ENCODE results near the gene TOP2B. TPM values are rescaled to one million over a fixed set of nuclear protein-coding genes. Genes with fewer than 3 reads are reported as not detected.

The TOP2B gene
- total RNA-seq, 4 donors from 2014 or later = 87.1 to 115 (median 107) TPM

DNA sequence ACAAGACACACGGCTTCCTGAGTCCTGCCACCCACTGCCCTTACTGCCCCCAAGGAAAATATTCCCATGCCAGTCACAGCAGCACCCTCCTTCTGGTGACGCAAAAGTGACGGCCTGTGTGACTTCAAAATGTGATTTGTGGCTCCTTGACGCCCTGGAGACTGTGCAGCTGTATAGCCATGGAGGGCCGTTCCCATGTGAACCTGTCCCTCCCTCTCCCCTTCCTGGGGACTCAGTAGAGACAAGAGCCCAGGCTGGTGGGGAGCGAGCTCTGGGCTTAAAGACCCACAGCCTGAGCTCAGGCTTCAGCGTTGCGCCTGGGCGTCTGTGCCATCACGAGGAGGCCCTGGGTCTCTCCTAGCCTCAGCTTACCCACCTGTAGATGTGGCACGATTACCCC is 78.2 kb downstream of the TOP2B start:
- 88% methylated on average over 11 of the region's 11 CpGs for WGBS
- H3K4me3 ChIP-seq = no peak overlapping the region
- H3K4me1 ChIP-seq = peaks cover 15 to 22% (median 19%) of the 10 kb centered on the region in 4 donors
- H3K27ac ChIP-seq (replicated peaks in 1 of 4) = no peak overlapping the region
- H3K36me3 ChIP-seq = peaks cover 7 to 42% (median 18%) of the 10 kb centered on the region in 4 donors
- DNase-seq (ENCODE audit: extremely low spot score) = no peak
- intact Hi-C loops (cut with DNase I) = no loop called here
- H3K9me3 ChIP-seq = no peaks in the 10 kb centered on the region
- no peak for TF ChIP-seq POLR2A (IDR thresholded peaks at IDR 0.05; ENCODE audit: low read depth)
- no peak for TF ChIP-seq EP300 (IDR thresholded peaks at IDR 0.05)
- TF ChIP-seq, protein P1, sequence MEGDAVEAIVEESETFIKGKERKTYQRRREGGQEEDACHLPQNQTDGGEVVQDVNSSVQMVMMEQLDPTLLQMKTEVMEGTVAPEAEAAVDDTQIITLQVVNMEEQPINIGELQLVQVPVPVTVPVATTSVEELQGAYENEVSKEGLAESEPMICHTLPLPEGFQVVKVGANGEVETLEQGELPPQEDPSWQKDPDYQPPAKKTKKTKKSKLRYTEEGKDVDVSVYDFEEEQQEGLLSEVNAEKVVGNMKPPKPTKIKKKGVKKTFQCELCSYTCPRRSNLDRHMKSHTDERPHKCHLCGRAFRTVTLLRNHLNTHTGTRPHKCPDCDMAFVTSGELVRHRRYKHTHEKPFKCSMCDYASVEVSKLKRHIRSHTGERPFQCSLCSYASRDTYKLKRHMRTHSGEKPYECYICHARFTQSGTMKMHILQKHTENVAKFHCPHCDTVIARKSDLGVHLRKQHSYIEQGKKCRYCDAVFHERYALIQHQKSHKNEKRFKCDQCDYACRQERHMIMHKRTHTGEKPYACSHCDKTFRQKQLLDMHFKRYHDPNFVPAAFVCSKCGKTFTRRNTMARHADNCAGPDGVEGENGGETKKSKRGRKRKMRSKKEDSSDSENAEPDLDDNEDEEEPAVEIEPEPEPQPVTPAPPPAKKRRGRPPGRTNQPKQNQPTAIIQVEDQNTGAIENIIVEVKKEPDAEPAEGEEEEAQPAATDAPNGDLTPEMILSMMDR (IDR thresholded peaks at IDR 0.05) = no peak
- no peaks in the 10 kb centered on the region for H3K27me3 ChIP-seq

DNA sequence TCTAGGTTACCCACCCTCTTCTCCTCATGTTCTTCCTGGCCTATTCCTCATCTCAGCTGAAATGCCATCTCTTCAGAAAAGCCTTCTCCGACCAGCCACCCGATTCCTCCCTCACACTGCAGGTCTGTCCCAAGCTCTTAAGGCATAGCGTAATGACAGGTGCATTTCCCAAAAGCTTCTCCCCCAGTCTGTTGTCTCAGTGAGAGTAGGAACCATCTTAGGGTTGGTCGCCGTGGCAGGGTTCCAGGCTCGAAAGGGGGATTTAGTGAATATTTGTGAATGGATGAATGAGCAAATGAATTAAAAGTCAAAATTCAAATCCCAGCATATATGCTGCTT is 78.6 kb downstream of the TOP2B start:
- TF ChIP-seq EP300 (IDR thresholded peaks at IDR 0.05) = no peak
- TF ChIP-seq, protein P1 (IDR thresholded peaks at IDR 0.05) = no peak
- TF ChIP-seq POLR2AphosphoS5 (IDR thresholded peaks at IDR 0.05) = no peak
- TF ChIP-seq POLR2A (IDR thresholded peaks at IDR 0.05; ENCODE audit: low read depth) = no peak
- DNase-seq (ENCODE audit: extremely low spot score) = peak; percentile 53
- no peaks in the 10 kb centered on the region for H3K27me3 ChIP-seq
- WGBS = 95% methylated on average over 6 of the region's 6 CpGs
- H3K9me3 ChIP-seq = no peaks in the 10 kb centered on the region
- H3K27ac ChIP-seq (replicated peaks in 1 of 4) = no peak overlapping the region
- peaks cover 7 to 46% (median 21%) of the 10 kb centered on the region in 4 donors for H3K36me3 ChIP-seq
- no peak overlapping the region for H3K4me3 ChIP-seq
- H3K4me1 ChIP-seq = peaks cover 15 to 21% (median 19%) of the 10 kb centered on the region in 4 donors
- intact Hi-C loops (cut with DNase I) = no loop called here

DNA sequence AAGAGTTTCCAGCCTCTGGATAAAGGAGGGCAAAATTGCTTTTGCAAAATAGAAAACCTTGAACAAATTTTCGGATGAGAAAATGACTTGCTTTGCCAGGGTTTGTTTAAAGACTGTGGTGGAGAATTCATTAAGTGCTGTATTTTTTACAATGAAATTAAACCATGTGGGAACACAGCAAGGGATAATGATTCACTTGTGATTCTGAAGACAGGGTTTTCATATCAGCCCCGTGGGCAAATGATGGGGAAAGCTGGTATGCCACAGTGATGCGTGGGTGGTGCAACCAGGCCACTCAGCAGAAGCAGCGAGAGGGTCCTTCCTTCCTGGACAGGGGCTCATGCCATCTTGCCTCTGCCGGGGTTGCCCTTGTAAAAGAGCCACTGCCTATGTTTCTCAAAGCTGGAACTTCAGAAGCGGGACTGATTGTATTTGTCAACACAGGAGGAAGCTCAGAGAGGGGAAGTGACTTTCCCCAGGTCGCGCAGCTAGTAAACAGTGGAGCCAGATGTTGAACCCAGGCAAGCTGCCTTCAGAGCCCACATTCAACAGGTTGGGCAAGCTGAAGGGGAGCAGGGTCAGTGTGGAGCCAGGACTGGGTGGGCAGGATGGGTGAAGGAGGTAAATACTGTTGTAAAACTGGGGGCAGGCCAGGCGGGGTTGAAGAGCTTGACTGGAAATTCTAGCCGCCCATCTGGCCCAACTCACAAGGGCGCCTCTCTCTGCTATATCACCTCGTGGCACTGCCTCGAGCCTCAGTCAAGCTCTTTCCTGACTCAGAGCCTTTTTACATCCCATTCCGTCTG is 79.1 kb downstream of the TOP2B start:
- H3K36me3 ChIP-seq = peaks cover 11 to 52% (median 27%) of the 10 kb centered on the region in 4 donors
- no peaks in the 10 kb centered on the region for H3K9me3 ChIP-seq
- WGBS = 88% methylated on average over 14 of the region's 14 CpGs
- H3K27me3 ChIP-seq = no peaks in the 10 kb centered on the region
- H3K4me3 ChIP-seq = no peak overlapping the region
- intact Hi-C loops (cut with DNase I) = no loop called here
- no peak overlapping the region for H3K27ac ChIP-seq (replicated peaks in 1 of 4)
- TF ChIP-seq EP300 (IDR thresholded peaks at IDR 0.05) (no peak), POLR2A (IDR thresholded peaks at IDR 0.05; ENCODE audit: low read depth) (no peak), POLR2AphosphoS5 (IDR thresholded peaks at IDR 0.05) (no peak)
- TF ChIP-seq, protein P1 (IDR thresholded peaks at IDR 0.05) = no peak
- peak; percentile 91 for DNase-seq (ENCODE audit: extremely low spot score)
- H3K4me1 ChIP-seq = peaks cover 12 to 21% (median 19%) of the 10 kb centered on the region in 4 donors

- peaks cover 14 to 58% (median 30%) of the 10 kb centered on the region in 4 donors for H3K36me3 ChIP-seq
- TF ChIP-seq POLR2A (IDR thresholded peaks at IDR 0.05; ENCODE audit: low read depth) = no peak
- no peak for TF ChIP-seq POLR2AphosphoS5 (IDR thresholded peaks at IDR 0.05)
- no peak for TF ChIP-seq EP300 (IDR thresholded peaks at IDR 0.05)
- TF ChIP-seq, protein P1 (IDR thresholded peaks at IDR 0.05) = no peak
- no peaks in the 10 kb centered on the region for H3K27me3 ChIP-seq
- no peak overlapping the region for H3K27ac ChIP-seq (replicated peaks in 1 of 4)
- intact Hi-C loops (cut with DNase I) = no loop called here
- no peak overlapping the region for H3K4me3 ChIP-seq
- peak; percentile 80 for DNase-seq (ENCODE audit: extremely low spot score)
- no peaks in the 10 kb centered on the region for H3K9me3 ChIP-seq
- H3K4me1 ChIP-seq = peaks cover 8 to 16% (median 10%) of the 10 kb centered on the region in 4 donors
- 91% methylated on average over 17 of the region's 17 CpGs for WGBS
Measured at GRCh38 chr3:25584011-25584789, 80.5 kb downstream of the TOP2B start.

Measured in esophagus muscularis mucosa (tissue), 4 donors.